ENCODE measurements around the gene GRK6.

GRCh38 chr5:177440211-177440989, 13.9 kb downstream of the GRK6 start:
- TF ChIP-seq CTCF (conservative IDR thresholded peaks at IDR 0.05; ENCODE audit: low read depth, low read length) = no peak
- no peak for TF ChIP-seq RAD21 (IDR thresholded peaks at IDR 0.05; ENCODE audit: low read length)
- no peak for TF ChIP-seq FOS (IDR thresholded peaks at IDR 0.05; ENCODE audit: low read depth, low read length)
- no peak for TF ChIP-seq MAZ (IDR thresholded peaks at IDR 0.05; ENCODE audit: borderline replicate concordance, low read depth, low read length)
- no peak for TF ChIP-seq NFE2L2 (IDR thresholded peaks at IDR 0.05; ENCODE audit: low read depth, low read length)
- no peak for TF ChIP-seq POLR2A (IDR thresholded peaks at IDR 0.05; ENCODE audit: low read depth, low read length)
- no peak for TF ChIP-seq RCOR1 (IDR thresholded peaks at IDR 0.05; ENCODE audit: insufficient replicate concordance, low read length)
- TF ChIP-seq MXI1 (IDR thresholded peaks at IDR 0.05; ENCODE audit: borderline replicate concordance, low read depth, low read length) = no peak
- TF ChIP-seq RFX5 (IDR thresholded peaks at IDR 0.05; ENCODE audit: low read depth, low read length) = no peak
- no peak for TF ChIP-seq CHD1 (IDR thresholded peaks at IDR 0.05; ENCODE audit: low read depth, low read length)
- TF ChIP-seq USF2 (IDR thresholded peaks at IDR 0.05; ENCODE audit: low read depth, low read length) = no peak
- TF ChIP-seq MAFK (IDR thresholded peaks at IDR 0.05; ENCODE audit: low read depth, low read length) = no peak
